ENCODE measurements around the gene RNF220. TPM values are rescaled to one million over a fixed set of nuclear protein-coding genes. Genes with fewer than 3 reads are reported as not detected.

RNF220 gene
- total RNA-seq, 1 donor from 2014 or later: 52.5 TPM

- Histone ChIP-seq H3K36me3 (no peaks in the 10 kb centered on the region), H3K27ac (no peak overlapping the region), H3K27me3 (no peaks in the 10 kb centered on the region), H3K4me1 (no peaks in the 10 kb centered on the region), H3K9me3 (no peaks in the 10 kb centered on the region), H3K4me3 (no peak overlapping the region)
- no peak for TF ChIP-seq POLR2AphosphoS5 (IDR thresholded peaks at IDR 0.05; ENCODE audit: insufficient read depth in 1 of 2, low read depth in 1 of 2)
- no peak for TF ChIP-seq CTCF (IDR thresholded peaks at IDR 0.05)
- TF ChIP-seq POLR2A (IDR thresholded peaks at IDR 0.05): no peak
- intact Hi-C loops (cut with DNase I): no loop called here
- DNase-seq (ENCODE audit: extremely low spot score in 2 of 2): no peak
Observed at GRCh38 chr1:44437107-44437716, 32.2 kb downstream of the RNF220 start.

- intact Hi-C loops (cut with DNase I): no loop called here
- Histone ChIP-seq H3K27me3 (no peaks in the 10 kb centered on the region), H3K36me3 (no peaks in the 10 kb centered on the region), H3K9me3 (no peaks in the 10 kb centered on the region), H3K4me3 (no peak overlapping the region), H3K27ac (no peak overlapping the region), H3K4me1 (no peaks in the 10 kb centered on the region)
- no peak for DNase-seq (ENCODE audit: extremely low spot score in 2 of 2)
- TF ChIP-seq CTCF (IDR thresholded peaks at IDR 0.05) (no peak), POLR2A (IDR thresholded peaks at IDR 0.05) (no peak), POLR2AphosphoS5 (IDR thresholded peaks at IDR 0.05; ENCODE audit: insufficient read depth in 1 of 2, low read depth in 1 of 2) (no peak)
Observed at GRCh38 chr1:44442791-44443190, 37.7 kb downstream of the RNF220 start.

GRCh38 chr1:44447051-44447810 is 42.2 kb downstream of the RNF220 start:
- no peaks in the 10 kb centered on the region for H3K36me3 ChIP-seq
- H3K4me1 ChIP-seq: no peaks in the 10 kb centered on the region
- no peak for TF ChIP-seq CTCF (IDR thresholded peaks at IDR 0.05)
- no peak for TF ChIP-seq POLR2AphosphoS5 (IDR thresholded peaks at IDR 0.05; ENCODE audit: insufficient read depth in 1 of 2, low read depth in 1 of 2)
- TF ChIP-seq POLR2A (IDR thresholded peaks at IDR 0.05): no peak
- H3K27me3 ChIP-seq: no peaks in the 10 kb centered on the region
- H3K9me3 ChIP-seq: no peaks in the 10 kb centered on the region
- H3K27ac ChIP-seq: no peak overlapping the region
- no peak for DNase-seq (ENCODE audit: extremely low spot score in 2 of 2)
- intact Hi-C loops (cut with DNase I): no loop called here
- no peak overlapping the region for H3K4me3 ChIP-seq

GRCh38 chr1:44453798-44454349 is 48.8 kb downstream of the RNF220 start:
- Histone ChIP-seq H3K36me3 (no peaks in the 10 kb centered on the region), H3K27me3 (no peaks in the 10 kb centered on the region), H3K4me3 (no peak overlapping the region), H3K27ac (no peak overlapping the region), H3K4me1 (no peaks in the 10 kb centered on the region), H3K9me3 (no peaks in the 10 kb centered on the region)
- DNase-seq (ENCODE audit: extremely low spot score in 2 of 2): no peak
- no peak for TF ChIP-seq POLR2AphosphoS5 (IDR thresholded peaks at IDR 0.05; ENCODE audit: insufficient read depth in 1 of 2, low read depth in 1 of 2)
- intact Hi-C loops (cut with DNase I): no loop called here

- Histone ChIP-seq H3K9me3 (no peaks in the 10 kb centered on the region), H3K4me1 (no peaks in the 10 kb centered on the region), H3K4me3 (no peak overlapping the region), H3K27me3 (no peaks in the 10 kb centered on the region), H3K36me3 (no peaks in the 10 kb centered on the region), H3K27ac (no peak overlapping the region)
- intact Hi-C loops (cut with DNase I): no loop called here
- TF ChIP-seq CTCF (IDR thresholded peaks at IDR 0.05) (no peak), POLR2AphosphoS5 (IDR thresholded peaks at IDR 0.05; ENCODE audit: insufficient read depth in 1 of 2, low read depth in 1 of 2) (no peak), POLR2A (IDR thresholded peaks at IDR 0.05) (no peak)
- no peak for DNase-seq (ENCODE audit: extremely low spot score in 2 of 2)
Observed at GRCh38 chr1:44454704-44455103, 49.6 kb downstream of the RNF220 start.
